GM10266 (cell line): ENCODE measurements around the gene HBE1.

Experiments used
- DNase-seq: peaks from one replicate; pipeline ENCODE4 v3.0.0; 2012; ENCODE audit errors: extremely low spot score
- CTCF ChIP-seq: IDR thresholded peaks from 2 replicates; pipeline ENCODE4 v1.5.1; 2012; ENCODE audit warnings: mild to moderate bottlenecking, low read depth; ENCODE audit not compliant: control insufficient read depth, insufficient read depth; ENCODE audit errors: missing control alignments

HBE1 gene

DNA sequence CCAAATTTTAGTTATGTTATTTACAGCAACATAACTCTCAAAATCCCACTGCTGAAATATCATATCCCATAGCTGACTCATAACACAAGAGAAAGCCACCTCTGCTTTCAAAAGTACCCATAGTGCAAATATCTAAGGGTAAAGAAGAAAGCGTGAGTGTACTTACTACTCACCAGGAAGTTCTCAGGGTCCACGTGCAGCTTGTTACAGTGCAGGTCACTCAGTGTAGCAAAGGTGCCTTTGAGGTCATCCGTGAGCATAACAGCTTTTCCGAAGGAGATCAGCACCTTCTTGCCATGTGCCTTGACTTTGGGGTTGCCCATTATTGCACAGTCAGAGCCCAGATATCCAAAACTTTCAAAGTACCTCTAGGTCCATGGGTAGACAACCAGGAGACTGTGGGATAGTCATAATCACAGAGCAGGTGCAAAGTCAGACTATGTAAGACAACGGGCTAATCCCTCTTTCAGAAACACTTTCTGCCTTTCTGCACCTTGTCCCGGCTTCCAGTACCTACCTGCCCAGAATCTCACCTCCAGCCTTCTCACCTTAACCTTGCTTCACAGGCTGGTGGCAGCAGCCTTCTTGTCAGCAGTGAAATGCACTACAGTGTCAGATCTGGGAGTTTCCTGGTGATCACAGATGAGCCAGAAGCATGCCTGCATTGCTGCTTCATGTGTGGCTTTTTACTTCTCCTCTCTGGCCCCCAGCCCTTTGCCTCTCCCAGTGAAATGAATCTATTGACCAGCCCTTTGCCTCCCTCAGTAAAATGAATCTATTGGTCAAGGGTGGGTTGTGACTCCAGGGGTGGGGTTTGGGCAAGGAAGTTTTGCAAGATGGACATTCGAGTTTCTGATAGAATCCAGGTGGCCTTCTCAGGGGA, 26.6 kb downstream of the HBE1 start:
- no peak for DNase-seq
- no peak for TF ChIP-seq CTCF

DNA sequence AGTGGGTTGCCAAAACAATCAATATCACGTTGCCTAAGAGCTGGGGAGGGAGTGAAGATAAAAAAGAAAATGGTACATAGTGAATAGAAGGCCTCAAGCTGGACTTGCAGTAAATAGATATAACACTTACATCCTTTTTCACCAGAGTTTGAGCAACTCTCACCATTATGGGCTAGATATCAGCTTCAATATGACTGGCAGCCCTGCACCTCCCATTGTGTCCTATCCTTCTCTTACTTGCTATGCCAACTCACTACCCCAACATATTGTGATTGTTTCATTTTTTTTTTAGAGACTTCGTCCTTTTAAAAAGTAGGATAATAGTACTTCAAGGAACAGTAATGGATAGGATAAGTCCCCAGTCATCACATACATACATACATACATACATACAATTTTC, 27.5 kb downstream of the HBE1 start:
- no peak for DNase-seq
- TF ChIP-seq CTCF, result no peak

DNA sequence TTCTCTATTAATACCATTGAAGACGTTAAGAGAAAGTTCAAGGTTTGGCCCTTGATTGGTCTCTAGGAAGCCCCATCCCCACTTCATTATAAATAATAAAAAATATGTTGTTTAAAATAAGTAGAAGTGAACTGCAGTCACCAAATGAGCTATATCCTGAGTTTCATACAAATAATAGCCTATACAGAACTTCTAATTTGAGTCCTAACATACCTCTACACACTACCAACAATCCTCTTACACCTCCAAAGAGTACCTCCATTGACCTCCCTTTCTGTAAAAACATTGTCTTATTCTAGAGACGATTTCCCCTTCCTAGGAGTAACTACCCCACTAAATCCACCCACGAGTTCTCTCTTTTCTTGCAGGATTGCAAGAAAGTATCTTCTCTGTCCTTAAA, 28.3 kb downstream of the HBE1 start:
- no peak for TF ChIP-seq CTCF
- no peak for DNase-seq

- no peak for DNase-seq
- TF ChIP-seq CTCF, result no peak
Observed at GRCh38 chr11:5240458-5240857, 29.3 kb downstream of the HBE1 start.

- TF ChIP-seq CTCF, result no peak
Observed at GRCh38 chr11:5240056-5240455, 29.7 kb downstream of the HBE1 start.

DNA sequence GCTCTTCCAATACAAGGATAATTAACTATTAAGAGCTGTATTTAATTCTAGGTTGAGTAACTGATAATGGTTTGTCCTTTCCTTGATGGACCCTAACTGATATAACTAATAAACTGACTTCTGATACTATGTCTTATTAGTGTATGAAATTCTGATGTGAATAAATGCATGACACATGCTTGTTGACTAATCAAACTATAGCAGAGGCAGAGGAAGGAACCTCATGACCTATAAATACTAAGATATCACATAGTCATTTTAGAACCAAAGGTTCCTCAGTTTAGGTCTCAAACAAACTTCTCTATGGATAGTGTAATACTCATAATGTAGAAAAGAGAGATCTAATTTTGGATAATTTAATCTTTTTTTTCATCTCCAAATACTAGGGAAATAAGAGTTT, 30.7 kb downstream of the HBE1 start:
- TF ChIP-seq CTCF, result no peak
- DNase-seq, result no peak

More at GRCh38 chr11:5240056-5240455, 29.7 kb downstream of the HBE1 start:
- no peak for DNase-seq

DNA sequence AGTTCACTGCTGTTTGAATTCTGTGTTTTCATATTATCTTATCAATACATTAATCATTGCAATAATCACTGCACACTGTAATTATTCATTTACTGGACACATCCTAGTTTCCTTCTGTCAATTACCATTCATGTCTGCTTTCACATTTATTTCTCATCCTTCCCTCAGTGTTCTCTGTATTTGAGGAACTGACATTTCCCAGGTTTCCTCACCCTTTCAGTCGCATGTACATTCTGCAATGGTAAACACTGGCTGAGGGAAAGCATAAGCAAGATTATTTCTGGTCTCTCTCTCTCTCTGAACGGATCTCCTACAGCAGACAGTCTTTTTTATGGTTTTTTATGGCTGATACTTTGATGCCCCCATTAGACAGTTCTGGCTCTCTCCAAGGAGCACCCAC, 31.3 kb downstream of the HBE1 start:
- no peak for TF ChIP-seq CTCF

More for the DNA sequence above, 31.3 kb downstream of the HBE1 start:
- no peak for DNase-seq
